CD4-positive, alpha-beta memory T cell (primary cell): ENCODE results near the gene HS3ST5. TPM values are rescaled to one million over a fixed set of nuclear protein-coding genes. Genes with fewer than 3 reads are reported as not detected.

Source experiments
- CTCF ChIA-PET: fragments of 350-600 bp; sonication (Branson Sonifier 250); formaldehyde crosslinking; loops from one replicate; lab custom pipeline; 2021; ENCODE audit warnings: inconsistent platforms; ENCODE audit not compliant: partially characterized antibody; lab: Charles Lee
- POLR2A ChIA-PET: fragments of 350-600 bp; sonication (Branson Sonifier 250); formaldehyde crosslinking; loops from one replicate; lab custom pipeline; 2021; ENCODE audit not compliant: partially characterized antibody; lab: Charles Lee
- DNase-seq, 5 donors: peaks; one replicate each; pipeline versions ENCODE4 v3.0.0 to v3.0.0-alpha.2; 2020 to 2022; ENCODE audit warnings: mixed read lengths in 1 of 5
- H3K27ac ChIP-seq: one replicate; pipeline ENCODE4 v1.7.0; 2013; ENCODE audit warnings: low read depth, low read length
- H3K27me3 ChIP-seq: 2 replicates; pipeline ENCODE4 v1.7.0; 2013; ENCODE audit warnings: mild to moderate bottlenecking, low read length, moderate library complexity; ENCODE audit not compliant: insufficient read depth
- H3K36me3 ChIP-seq: 2 replicates; pipeline ENCODE4 v1.7.0; 2013; ENCODE audit warnings: mild to moderate bottlenecking, low read length, moderate library complexity; ENCODE audit not compliant: insufficient read depth
- H3K4me1 ChIP-seq: 2 replicates; pipeline ENCODE4 v1.7.0; 2013; ENCODE audit warnings: mild to moderate bottlenecking, low read length, moderate library complexity; ENCODE audit not compliant: insufficient read depth
- H3K4me3 ChIP-seq, 2 donors: one replicate each; pipeline ENCODE4 v1.7.0; 2013; ENCODE audit warnings: low read length in 2 of 2, mild to moderate bottlenecking in 1 of 2
- H3K9me3 ChIP-seq, 2 donors: one replicate each; pipeline ENCODE4 v1.7.0; 2013; ENCODE audit warnings: low read length in 2 of 2, control low read depth in 1 of 2; ENCODE audit not compliant: control insufficient read depth in 1 of 2
- H3K27ac Mint-ChIP-seq, 7 donors: one replicate each; pipeline ENCODE4 v1.8.0; 2020 to 2021; ENCODE audit warnings: mixed read lengths in 7 of 7, mild to moderate bottlenecking in 6 of 7, inconsistent platforms in 3 of 7, moderate library complexity in 3 of 7
- H3K27me3 Mint-ChIP-seq, 2 donors: one replicate each; pipeline ENCODE4 v1.8.0; 2020 to 2021; ENCODE audit warnings: mixed read lengths in 2 of 2
- H3K36me3 Mint-ChIP-seq, 2 donors: one replicate each; pipeline ENCODE4 v1.8.0; 2020 to 2021; ENCODE audit warnings: mixed read lengths in 2 of 2, inconsistent platforms in 1 of 2, mild to moderate bottlenecking in 1 of 2
- H3K4me1 Mint-ChIP-seq, 4 donors: one replicate each; pipeline ENCODE4 v1.8.0; 2020 to 2021; ENCODE audit warnings: mixed read lengths in 4 of 4, mild to moderate bottlenecking in 1 of 4
- H3K4me3 Mint-ChIP-seq, 8 donors: one replicate each; pipeline ENCODE4 v1.8.0; 2020 to 2021; ENCODE audit warnings: mixed read lengths in 8 of 8, mild to moderate bottlenecking in 7 of 8, moderate library complexity in 6 of 8, inconsistent platforms in 3 of 8
- H3K9me3 Mint-ChIP-seq, 8 donors: one replicate each; pipeline ENCODE4 v1.8.0; 2020 to 2021; ENCODE audit warnings: mixed read lengths in 8 of 8, mild to moderate bottlenecking in 5 of 8, inconsistent platforms in 3 of 8, moderate library complexity in 1 of 8
- intact Hi-C: fragments of 100-400 bp; cut with micrococcal nuclease; formaldehyde crosslinking; loops from one replicate; pipeline ENCODE4 v1.15.1; 2023
- polyA plus RNA-seq, 2 donors: library from polyadenylated mRNA; unstranded; fragments of 300-500 nt; fragmentation: Illumina TruSeq; gene quantifications; one replicate each; pipeline ENCODE4 v1.2.3, GENCODE V29; 2021
- total RNA-seq, 2 experiments: library from RNA; stranded (reverse); gene quantifications; one replicate each; pipeline ENCODE4 v1.2.3, GENCODE V29; 2021

Gene HS3ST5
- total and polyA plus RNA-seq, 4 experiments from 2014 or later: not detected

GRCh38 chr6:114164207-114164606 lies 178.6 kb downstream of the HS3ST5 start:
- no peak overlapping the region for H3K27ac ChIP-seq
- POLR2A ChIA-PET: no interaction called here
- no peaks in the 10 kb centered on the region for H3K9me3 ChIP-seq
- peaks cover 0 to 2% (median 0%) of the 10 kb centered on the region in 8 donors for H3K9me3 Mint-ChIP-seq
- H3K4me1 ChIP-seq: no peaks in the 10 kb centered on the region
- H3K27ac Mint-ChIP-seq: no peak overlapping the region
- CTCF ChIA-PET: no interaction called here
- no peaks in the 10 kb centered on the region for H3K27me3 ChIP-seq
- H3K4me3 ChIP-seq: no peak overlapping the region
- DNase-seq: no peak
- peaks cover 3 to 4% of the 10 kb centered on the region in 2 donors for H3K27me3 Mint-ChIP-seq
- H3K36me3 ChIP-seq: no peaks in the 10 kb centered on the region
- H3K36me3 Mint-ChIP-seq: no peaks in the 10 kb centered on the region
- no peak overlapping the region for H3K4me3 Mint-ChIP-seq
- peaks cover 0 to 2% (median 0%) of the 10 kb centered on the region in 4 donors for H3K4me1 Mint-ChIP-seq
- intact Hi-C loops: no loop called here

GRCh38 chr6:114162691-114163347 lies 180.0 kb downstream of the HS3ST5 start:
- Histone ChIP-seq H3K4me1 (no peaks in the 10 kb centered on the region), H3K4me3 (no peak overlapping the region), H3K27me3 (no peaks in the 10 kb centered on the region), H3K9me3 (no peaks in the 10 kb centered on the region), H3K36me3 (no peaks in the 10 kb centered on the region), H3K27ac (no peak overlapping the region)
- POLR2A ChIA-PET: no interaction called here
- Mint-ChIP-seq H3K4me1 (peaks cover 0 to 2% (median 0%) of the 10 kb centered on the region in 4 donors), H3K4me3 (no peak overlapping the region), H3K27me3 (peaks cover 3 to 4% of the 10 kb centered on the region in 2 donors), H3K9me3 (peaks cover 0 to 2% (median 0%) of the 10 kb centered on the region in 8 donors), H3K36me3 (no peaks in the 10 kb centered on the region), H3K27ac (no peak overlapping the region)
- CTCF ChIA-PET: no interaction called here
- intact Hi-C loops: no loop called here
- DNase-seq: no peak

GRCh38 chr6:114160881-114161280 lies 181.9 kb downstream of the HS3ST5 start:
- ChIA-PET POLR2A (no interaction called here), CTCF (no interaction called here)
- Mint-ChIP-seq H3K27me3 (peaks cover 1 to 2% of the 10 kb centered on the region in 2 donors), H3K27ac (no peak overlapping the region), H3K4me1 (no peaks in the 10 kb centered on the region), H3K9me3 (peaks cover 0 to 2% (median 0%) of the 10 kb centered on the region in 8 donors), H3K4me3 (no peak overlapping the region), H3K36me3 (no peaks in the 10 kb centered on the region)
- no peaks in the 10 kb centered on the region for H3K36me3 ChIP-seq
- H3K27ac ChIP-seq: no peak overlapping the region
- intact Hi-C loops: no loop called here
- DNase-seq: no peak
- no peaks in the 10 kb centered on the region for H3K27me3 ChIP-seq
- no peaks in the 10 kb centered on the region for H3K4me1 ChIP-seq
- no peaks in the 10 kb centered on the region for H3K9me3 ChIP-seq
- H3K4me3 ChIP-seq: no peak overlapping the region

- Mint-ChIP-seq H3K27me3 (peaks cover 1 to 2% of the 10 kb centered on the region in 2 donors), H3K9me3 (peaks cover 0 to 2% (median 0%) of the 10 kb centered on the region in 8 donors), H3K27ac (no peak overlapping the region), H3K4me3 (no peak overlapping the region), H3K4me1 (no peaks in the 10 kb centered on the region), H3K36me3 (no peaks in the 10 kb centered on the region)
- no peak overlapping the region for H3K4me3 ChIP-seq
- POLR2A ChIA-PET: no interaction called here
- DNase-seq: no peak
- no peaks in the 10 kb centered on the region for H3K36me3 ChIP-seq
- H3K27me3 ChIP-seq: no peaks in the 10 kb centered on the region
- H3K4me1 ChIP-seq: no peaks in the 10 kb centered on the region
- no peak overlapping the region for H3K27ac ChIP-seq
- H3K9me3 ChIP-seq: no peaks in the 10 kb centered on the region
- intact Hi-C loops: no loop called here
- CTCF ChIA-PET: no interaction called here
These were observed 183.1 kb downstream of the HS3ST5 start for GRCh38 chr6:114159727-114160126.

GRCh38 chr6:114158838-114159694 lies 183.8 kb downstream of the HS3ST5 start:
- Histone ChIP-seq H3K27ac (no peak overlapping the region), H3K4me3 (no peak overlapping the region), H3K4me1 (no peaks in the 10 kb centered on the region), H3K36me3 (no peaks in the 10 kb centered on the region), H3K9me3 (no peaks in the 10 kb centered on the region), H3K27me3 (no peaks in the 10 kb centered on the region)
- H3K36me3 Mint-ChIP-seq: no peaks in the 10 kb centered on the region
- ChIA-PET CTCF (no interaction called here), POLR2A (no interaction called here)
- peaks cover 1 to 2% of the 10 kb centered on the region in 2 donors for H3K27me3 Mint-ChIP-seq
- intact Hi-C loops: no loop called here
- H3K27ac Mint-ChIP-seq: no peak overlapping the region
- no peaks in the 10 kb centered on the region for H3K4me1 Mint-ChIP-seq
- DNase-seq: no peak
- H3K9me3 Mint-ChIP-seq: peaks cover 0 to 3% (median 0%) of the 10 kb centered on the region in 8 donors
- no peak overlapping the region for H3K4me3 Mint-ChIP-seq

- Mint-ChIP-seq H3K27ac (no peak overlapping the region), H3K27me3 (peaks cover 1 to 2% of the 10 kb centered on the region in 2 donors), H3K4me1 (no peaks in the 10 kb centered on the region), H3K9me3 (peaks cover 0 to 3% (median 0%) of the 10 kb centered on the region in 8 donors), H3K36me3 (no peaks in the 10 kb centered on the region), H3K4me3 (no peak overlapping the region)
- H3K27me3 ChIP-seq: no peaks in the 10 kb centered on the region
- H3K4me1 ChIP-seq: no peaks in the 10 kb centered on the region
- no peak overlapping the region for H3K27ac ChIP-seq
- DNase-seq: no peak
- H3K36me3 ChIP-seq: no peaks in the 10 kb centered on the region
- H3K9me3 ChIP-seq: no peaks in the 10 kb centered on the region
- POLR2A ChIA-PET: no interaction called here
- CTCF ChIA-PET: no interaction called here
- H3K4me3 ChIP-seq: no peak overlapping the region
- intact Hi-C loops: no loop called here
These were observed 184.4 kb downstream of the HS3ST5 start for GRCh38 chr6:114158411-114158810.

GRCh38 chr6:114157848-114158247 lies 185.0 kb downstream of the HS3ST5 start:
- Histone ChIP-seq H3K36me3 (no peaks in the 10 kb centered on the region), H3K4me3 (no peak overlapping the region), H3K27ac (no peak overlapping the region), H3K4me1 (no peaks in the 10 kb centered on the region), H3K9me3 (no peaks in the 10 kb centered on the region), H3K27me3 (no peaks in the 10 kb centered on the region)
- Mint-ChIP-seq H3K4me3 (no peak overlapping the region), H3K9me3 (peaks cover 0 to 3% (median 0%) of the 10 kb centered on the region in 8 donors), H3K36me3 (no peaks in the 10 kb centered on the region), H3K27me3 (peaks cover 1 to 2% of the 10 kb centered on the region in 2 donors), H3K27ac (no peak overlapping the region), H3K4me1 (no peaks in the 10 kb centered on the region)
- ChIA-PET POLR2A (no interaction called here), CTCF (no interaction called here)
- no peak for DNase-seq
- intact Hi-C loops: no loop called here
